SK-N-SH (cell line): ENCODE results near the gene PBLD. TPM values are rescaled to one million over a fixed set of nuclear protein-coding genes. Genes with fewer than 3 reads are reported as not detected.

Source experiments
- CTCF ChIA-PET: fragments of 300-600, 350-600 bp; formaldehyde crosslinking; extraction: SDS; loops from one replicate; lab custom pipeline; 2021; lab: Yijun Ruan, JAX
- POLR2A ChIA-PET: fragments of 350-600 bp; sonication (Branson Sonifier 250); formaldehyde crosslinking; extraction: SDS; loops from one replicate; lab custom pipeline; 2020; ENCODE audit warnings: antibody characterized with exemption, inconsistent platforms; lab: Yijun Ruan, JAX
- DNase-seq: peaks from one replicate; pipeline ENCODE4 v3.0.0; 2012
- H2AFZ ChIP-seq: fragments of 200-600 bp; sonication (generic); 2 replicates; pipeline ENCODE4 v1.8.1; 2016; ENCODE audit warnings: antibody characterized with exemption, mild to moderate bottlenecking, low read depth
- H3F3A ChIP-seq: fragments of 200-600 bp; sonication (generic); replicated peaks from 2 replicates; pipeline ENCODE3; 2016; ENCODE audit warnings: antibody characterized with exemption, mild to moderate bottlenecking; ENCODE audit not compliant: insufficient read depth
- H3K27ac ChIP-seq, 2 experiments: fragments of 200-500 bp in 1 of 2; fragments of 200-600 bp in 1 of 2; sonication (Bioruptor generic) in 1 of 2; sonication (generic), shearing (Covaris generic) in 1 of 2; 2 replicates each; pipeline versions ENCODE4 v1.5.1 to v1.6.1; 2014 to 2016; ENCODE audit warnings: low read depth in 2 of 2, inconsistent platforms in 1 of 2, low read length in 1 of 2, mild to moderate bottlenecking in 1 of 2, mixed read lengths in 1 of 2
- H3K27me3 ChIP-seq: fragments of 200-600 bp; sonication (generic), shearing (Covaris generic); 2 replicates; pipeline ENCODE4 v1.6.1; 2016; ENCODE audit warnings: mixed run types; ENCODE audit not compliant: insufficient read depth
- H3K36me3 ChIP-seq, 2 experiments: fragments of 200-500 bp in 1 of 2; fragments of 200-600 bp in 1 of 2; sonication (Bioruptor generic) in 1 of 2; sonication (generic) in 1 of 2; replicated peaks in 1 of 2; 2 replicates each; pipeline versions ENCODE3 to v1.5.1; 2014 to 2016; ENCODE audit warnings: low read length in 1 of 2, mild to moderate bottlenecking in 1 of 2; ENCODE audit not compliant: insufficient read depth in 2 of 2, control insufficient read depth in 1 of 2
- H3K4me1 ChIP-seq, 2 experiments: fragments of 200-500 bp in 1 of 2; fragments of 200-600 bp in 1 of 2; sonication (Bioruptor generic) in 1 of 2; sonication (generic), shearing (Covaris generic) in 1 of 2; 2 replicates each; pipeline versions ENCODE4 v1.5.1 to v1.6.1; 2014 to 2016; ENCODE audit warnings: low read depth in 1 of 2, low read length in 1 of 2, mixed run types in 1 of 2; ENCODE audit not compliant: insufficient read depth in 2 of 2, control insufficient read depth in 1 of 2
- H3K4me2 ChIP-seq: fragments of 200-600 bp; sonication (generic), shearing (Covaris generic); 2 replicates; pipeline ENCODE4 v1.6.1; 2017; ENCODE audit warnings: mixed run types
- H3K4me3 ChIP-seq, 2 experiments: fragments of 200-500 bp in 1 of 2; fragments of 200-600 bp in 1 of 2; sonication (Bioruptor generic) in 1 of 2; sonication (generic), shearing (Covaris generic) in 1 of 2; 2 replicates each; pipeline versions ENCODE4 v1.5.1 to v1.8.1; 2014 to 2016; ENCODE audit warnings: low read depth in 2 of 2, inconsistent platforms in 1 of 2, low read length in 1 of 2, mild to moderate bottlenecking in 1 of 2, mixed read lengths in 1 of 2, moderate library complexity in 1 of 2
- H3K79me2 ChIP-seq: fragments of 200-600 bp; sonication (generic); 2 replicates; pipeline ENCODE4 v1.8.1; 2017; ENCODE audit warnings: mild to moderate bottlenecking; ENCODE audit not compliant: insufficient read depth
- H3K9ac ChIP-seq: fragments of 200-600 bp; sonication (generic); 2 replicates; pipeline ENCODE4 v1.6.1; 2017; ENCODE audit warnings: mixed run types
- H3K9me2 ChIP-seq: fragments of 200-600 bp; sonication (generic); 2 replicates; pipeline ENCODE4 v1.6.1; 2017; ENCODE audit warnings: mixed run types
- H3K9me3 ChIP-seq: fragments of 200-600 bp; sonication (generic); 2 replicates; pipeline ENCODE4 v1.6.1; 2017; ENCODE audit warnings: mixed run types, mild to moderate bottlenecking, moderate library complexity
- H4K20me1 ChIP-seq: fragments of 200-600 bp; sonication (generic); 2 replicates; pipeline ENCODE4 v1.6.1; 2017; ENCODE audit warnings: mild to moderate bottlenecking, mixed run types; ENCODE audit not compliant: insufficient read depth
- EP300 ChIP-seq, 2 experiments: IDR thresholded peaks; 2 replicates each; pipeline versions ENCODE4 v1.4.0 to v1.6.1; 2012; ENCODE audit warnings: borderline replicate concordance in 1 of 2, low read depth in 1 of 2, low read length in 1 of 2
- FOSL2 ChIP-seq: IDR thresholded peaks from 2 replicates; pipeline ENCODE4 v1.4.0; 2012; ENCODE audit warnings: low read depth, mild to moderate bottlenecking, moderate library complexity, borderline replicate concordance
- FOXJ3 ChIP-seq: sonication (generic); formaldehyde crosslinking; IDR thresholded peaks from 2 replicates; pipeline ENCODE4 v1.5.1; 2020; ENCODE audit warnings: mild to moderate bottlenecking, missing genetic modification reagents
- JUND ChIP-seq: IDR thresholded peaks from 2 replicates; pipeline ENCODE4 v1.4.0; 2012
- NRF1 ChIP-seq: IDR thresholded peaks from 2 replicates; pipeline ENCODE4 v1.6.1; 2012; ENCODE audit warnings: low read depth, mild to moderate bottlenecking, low read length
- PBX3 ChIP-seq: IDR thresholded peaks from 2 replicates; pipeline ENCODE4; 2012
- POLR2AphosphoS5 ChIP-seq: IDR thresholded peaks from 2 replicates; pipeline ENCODE4 v1.6.1; 2012; ENCODE audit warnings: low read depth, low read length
- SMC3 ChIP-seq: IDR thresholded peaks from 2 replicates; pipeline ENCODE4 v1.6.1; 2012; ENCODE audit warnings: low read depth, low read length, improper control_type of control experiment
- TCF12 ChIP-seq: IDR thresholded peaks from 2 replicates; pipeline ENCODE4 v1.4.0; 2012
- TEAD4 ChIP-seq: IDR thresholded peaks from 2 replicates; pipeline ENCODE4 v1.4.0; 2012; ENCODE audit warnings: mild to moderate bottlenecking, borderline replicate concordance; ENCODE audit not compliant: insufficient read depth
- WGBS: methylation state at CpG from one replicate; pipeline ENCODE4 v1.1.6; 2017; ENCODE audit warnings: low lambda C conversion rate; 5-methylcytosine and 5-hydroxymethylcytosine counted together
- polyA plus RNA-seq, 3 experiments: library from polyadenylated mRNA; depleted of rRNA; stranded (reverse); fragments of >200 nt; gene quantifications; 2 replicates each; pipeline ENCODE4 v1.2.3, GENCODE V29; 2012
- TF ChIP-seq, protein P1 (sequence below): fragments of 150-350 bp; IDR thresholded peaks from 2 replicates; pipeline ENCODE4 v1.6.1; 2017; ENCODE audit warnings: antibody characterized with exemption, low read length, low read depth, borderline replicate concordance
- TF ChIP-seq, protein P2 (sequence below): IDR thresholded peaks from 2 replicates; pipeline ENCODE4 v1.4.0; 2012; ENCODE audit warnings: low read depth, borderline replicate concordance
- TF ChIP-seq, protein P3 (sequence below): fragments of 200-600 bp; sonication (generic); IDR thresholded peaks from 2 replicates; pipeline ENCODE4 v1.6.1; 2017; ENCODE audit warnings: antibody characterized with exemption, mild to moderate bottlenecking, moderate library complexity

PBLD gene
- polyA plus RNA-seq, 1 of the 3 experiments (the other 2 are of a cell fraction) = 0.94 TPM

DNA sequence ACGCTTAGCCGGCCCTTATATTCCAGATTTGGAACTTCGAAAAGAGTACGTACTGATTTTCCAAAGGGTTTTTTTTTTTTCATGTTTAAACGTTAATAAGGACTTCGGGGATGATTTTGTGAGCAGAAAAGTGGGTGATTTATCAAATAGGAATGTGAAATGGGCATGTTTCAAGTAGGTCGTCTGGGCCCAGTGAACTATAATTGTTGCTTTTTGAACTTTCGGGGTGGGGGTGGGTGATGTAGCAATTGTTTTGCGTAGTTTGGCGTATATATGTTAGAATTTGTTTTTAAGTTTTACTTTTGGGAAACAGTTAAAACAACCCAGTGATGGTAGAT, 299 bp upstream of the PBLD start:
- H3K27me3 ChIP-seq = no peaks in the 10 kb centered on the region
- POLR2A ChIA-PET = interaction anchor here (0.8 to 1.1 kb wide), 3 partner anchors 13 to 102 kb away, joined by 3 to 5 read pairs (median 3); no protein-coding TSS in a partner anchor

More for the DNA sequence above, 299 bp upstream of the PBLD start:
- under 1% methylated on average over 10 of the region's 10 CpGs for WGBS
- CTCF ChIA-PET = interaction anchor here (0.7 to 3.2 kb wide), 10 partner anchors 8 to 616 kb away, joined by 3 to 26 read pairs (median 4); partner anchors contain the start of gene SIRT1
- TF ChIP-seq TCF12 (no peak), TEAD4 (no peak), POLR2AphosphoS5 (no peak), FOXJ3 (CRISPR knock-in tag) (no peak), JUND (no peak; the same call in 1 of the 2 replicates), SMC3 (no peak), NRF1 (no peak), PBX3 (no peak; the same call in 1 of the 2 replicates), EP300 (IDR thresholded peaks at IDR 0.05; ENCODE audit: borderline replicate concordance in 1 of 2, low read depth in 1 of 2, low read length in 1 of 2) (no peak), FOSL2 (no peak)
- TF ChIP-seq, protein P1, sequence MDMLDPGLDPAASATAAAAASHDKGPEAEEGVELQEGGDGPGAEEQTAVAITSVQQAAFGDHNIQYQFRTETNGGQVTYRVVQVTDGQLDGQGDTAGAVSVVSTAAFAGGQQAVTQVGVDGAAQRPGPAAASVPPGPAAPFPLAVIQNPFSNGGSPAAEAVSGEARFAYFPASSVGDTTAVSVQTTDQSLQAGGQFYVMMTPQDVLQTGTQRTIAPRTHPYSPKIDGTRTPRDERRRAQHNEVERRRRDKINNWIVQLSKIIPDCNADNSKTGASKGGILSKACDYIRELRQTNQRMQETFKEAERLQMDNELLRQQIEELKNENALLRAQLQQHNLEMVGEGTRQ = no peak
- TF ChIP-seq, protein P2, sequence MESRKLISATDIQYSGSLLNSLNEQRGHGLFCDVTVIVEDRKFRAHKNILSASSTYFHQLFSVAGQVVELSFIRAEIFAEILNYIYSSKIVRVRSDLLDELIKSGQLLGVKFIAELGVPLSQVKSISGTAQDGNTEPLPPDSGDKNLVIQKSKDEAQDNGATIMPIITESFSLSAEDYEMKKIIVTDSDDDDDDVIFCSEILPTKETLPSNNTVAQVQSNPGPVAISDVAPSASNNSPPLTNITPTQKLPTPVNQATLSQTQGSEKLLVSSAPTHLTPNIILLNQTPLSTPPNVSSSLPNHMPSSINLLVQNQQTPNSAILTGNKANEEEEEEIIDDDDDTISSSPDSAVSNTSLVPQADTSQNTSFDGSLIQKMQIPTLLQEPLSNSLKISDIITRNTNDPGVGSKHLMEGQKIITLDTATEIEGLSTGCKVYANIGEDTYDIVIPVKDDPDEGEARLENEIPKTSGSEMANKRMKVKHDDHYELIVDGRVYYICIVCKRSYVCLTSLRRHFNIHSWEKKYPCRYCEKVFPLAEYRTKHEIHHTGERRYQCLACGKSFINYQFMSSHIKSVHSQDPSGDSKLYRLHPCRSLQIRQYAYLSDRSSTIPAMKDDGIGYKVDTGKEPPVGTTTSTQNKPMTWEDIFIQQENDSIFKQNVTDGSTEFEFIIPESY = no peak
- TF ChIP-seq, protein P3, sequence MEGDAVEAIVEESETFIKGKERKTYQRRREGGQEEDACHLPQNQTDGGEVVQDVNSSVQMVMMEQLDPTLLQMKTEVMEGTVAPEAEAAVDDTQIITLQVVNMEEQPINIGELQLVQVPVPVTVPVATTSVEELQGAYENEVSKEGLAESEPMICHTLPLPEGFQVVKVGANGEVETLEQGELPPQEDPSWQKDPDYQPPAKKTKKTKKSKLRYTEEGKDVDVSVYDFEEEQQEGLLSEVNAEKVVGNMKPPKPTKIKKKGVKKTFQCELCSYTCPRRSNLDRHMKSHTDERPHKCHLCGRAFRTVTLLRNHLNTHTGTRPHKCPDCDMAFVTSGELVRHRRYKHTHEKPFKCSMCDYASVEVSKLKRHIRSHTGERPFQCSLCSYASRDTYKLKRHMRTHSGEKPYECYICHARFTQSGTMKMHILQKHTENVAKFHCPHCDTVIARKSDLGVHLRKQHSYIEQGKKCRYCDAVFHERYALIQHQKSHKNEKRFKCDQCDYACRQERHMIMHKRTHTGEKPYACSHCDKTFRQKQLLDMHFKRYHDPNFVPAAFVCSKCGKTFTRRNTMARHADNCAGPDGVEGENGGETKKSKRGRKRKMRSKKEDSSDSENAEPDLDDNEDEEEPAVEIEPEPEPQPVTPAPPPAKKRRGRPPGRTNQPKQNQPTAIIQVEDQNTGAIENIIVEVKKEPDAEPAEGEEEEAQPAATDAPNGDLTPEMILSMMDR = no peak
- peaks cover 53% of the 10 kb centered on the region for H4K20me1 ChIP-seq
- H3K9ac ChIP-seq = peak overlapping the region; percentile 99
- no peaks in the 10 kb centered on the region for H3K9me3 ChIP-seq
- H3K36me3 ChIP-seq = peaks cover 23 to 25% of the 10 kb centered on the region in 2 experiments
- peak overlapping the region; percentile 95 to 98 for H3K27ac ChIP-seq
- peaks cover 35% of the 10 kb centered on the region for H3F3A ChIP-seq
- H3K4me3 ChIP-seq = peak overlapping the region; percentile 85 to 91
- H3K9me2 ChIP-seq = no peaks in the 10 kb centered on the region
- H3K4me2 ChIP-seq = peak overlapping the region; percentile 76
- peaks cover 27 to 36% of the 10 kb centered on the region in 2 experiments for H3K4me1 ChIP-seq
- no peak overlapping the region for H2AFZ ChIP-seq
- no peak for DNase-seq
- H3K79me2 ChIP-seq = peaks cover 66% of the 10 kb centered on the region
